ENCODE measurements around the gene TMEM238.
A peak's percentile ranks its signal among the peaks of the same experiment; 100 is the strongest.

Gene TMEM238

DNA sequence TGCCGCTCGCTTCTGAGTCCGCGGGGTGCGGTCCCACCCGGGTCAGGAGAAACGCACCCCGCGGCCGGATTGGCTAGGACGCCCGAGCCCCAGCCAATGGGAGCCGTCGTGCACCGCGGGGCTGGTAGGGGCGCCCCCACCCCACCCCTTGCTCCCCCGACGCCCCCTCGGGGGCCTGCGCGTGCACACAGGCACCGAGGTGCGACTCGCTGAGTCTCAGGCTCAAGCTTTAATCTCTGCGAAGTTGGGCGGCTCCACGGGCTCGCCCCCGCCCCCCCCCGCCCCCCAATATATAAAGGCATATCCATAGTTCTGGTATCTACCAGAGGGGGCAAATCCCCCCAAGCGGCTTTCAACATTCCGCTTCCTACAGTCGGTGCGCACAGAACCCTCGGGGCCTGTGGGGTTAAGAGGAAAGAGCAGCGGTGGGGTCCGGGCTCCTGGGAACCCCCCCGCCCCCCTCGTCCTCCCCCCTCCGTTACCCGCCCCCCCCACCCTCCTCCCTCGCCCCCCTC is 29.3 kb downstream of the TMEM238 start, which contains the start of gene COX6B2:
COX6B2 (minus strand) TSS at position 22 of the 515 bp plus-strand sequence. CDS start 198 bp downstream, outside the sequence.
- DNase-seq = no peak

DNA sequence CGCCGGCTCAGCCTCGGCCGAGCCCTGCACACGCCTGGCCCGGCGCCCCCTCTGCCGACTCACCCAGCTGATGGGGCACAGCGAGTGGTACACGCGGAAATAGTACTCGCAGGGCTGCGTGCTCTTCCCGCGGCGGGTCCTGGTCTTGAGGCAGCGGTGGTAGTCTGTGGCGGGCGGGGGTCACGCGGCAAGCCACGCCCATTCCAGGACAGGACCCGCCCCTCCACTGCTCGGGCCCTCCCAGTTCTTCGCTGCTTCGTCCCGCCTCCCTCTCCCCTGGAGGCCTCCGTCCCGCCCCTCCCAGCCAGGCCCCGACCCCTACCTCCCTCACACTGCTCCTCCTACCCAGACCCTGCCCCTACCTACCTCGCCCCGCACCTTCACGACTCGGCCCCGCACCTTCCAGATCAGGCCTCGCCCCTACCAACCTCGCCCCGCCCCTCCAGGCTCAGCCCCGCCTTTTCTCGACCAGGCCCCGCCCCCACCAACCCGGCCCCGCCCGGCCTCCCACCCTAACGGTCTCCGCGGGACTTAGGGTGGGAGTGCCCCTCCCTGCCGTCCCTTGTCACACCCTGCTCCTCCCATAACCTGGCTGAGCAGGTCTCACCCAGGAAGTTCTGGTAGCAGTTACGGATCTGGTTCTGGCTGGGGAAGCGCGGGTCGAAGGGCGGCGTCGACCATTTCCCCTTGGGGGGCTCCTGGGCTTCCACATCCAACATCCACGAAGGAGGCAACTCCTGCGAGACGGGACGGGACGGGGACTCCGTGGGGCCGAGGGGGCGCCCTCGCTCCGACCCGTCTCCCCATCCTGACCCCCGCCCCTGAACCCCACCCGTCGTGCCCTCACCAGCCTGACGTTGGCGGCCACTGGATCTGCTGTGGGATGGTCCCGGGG is 30.0 kb downstream of the TMEM238 start:
- DNase-seq = peak; percentile 80

DNA sequence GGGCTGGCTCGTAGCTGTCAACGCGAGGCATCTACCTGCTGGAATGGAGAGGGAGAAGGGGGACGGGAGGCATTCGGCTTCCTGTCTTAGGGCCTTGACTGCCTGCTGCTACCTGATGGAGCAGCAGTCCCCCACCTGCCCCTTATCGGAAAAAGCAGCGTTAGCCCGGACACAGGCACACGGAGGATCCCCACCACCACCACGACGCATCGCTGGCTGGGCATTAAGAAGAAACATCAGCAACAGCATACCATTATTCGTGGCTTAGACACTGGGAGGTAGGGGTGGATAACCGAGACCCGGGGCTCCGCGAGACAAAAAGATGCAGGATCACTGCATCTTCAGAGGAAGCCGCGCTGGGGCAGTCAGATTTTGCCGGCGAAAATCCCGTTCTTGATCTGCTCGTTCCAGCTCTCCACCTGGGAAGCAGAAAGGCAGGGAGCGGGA is 30.7 kb downstream of the TMEM238 start:
- no peak for DNase-seq

DNA sequence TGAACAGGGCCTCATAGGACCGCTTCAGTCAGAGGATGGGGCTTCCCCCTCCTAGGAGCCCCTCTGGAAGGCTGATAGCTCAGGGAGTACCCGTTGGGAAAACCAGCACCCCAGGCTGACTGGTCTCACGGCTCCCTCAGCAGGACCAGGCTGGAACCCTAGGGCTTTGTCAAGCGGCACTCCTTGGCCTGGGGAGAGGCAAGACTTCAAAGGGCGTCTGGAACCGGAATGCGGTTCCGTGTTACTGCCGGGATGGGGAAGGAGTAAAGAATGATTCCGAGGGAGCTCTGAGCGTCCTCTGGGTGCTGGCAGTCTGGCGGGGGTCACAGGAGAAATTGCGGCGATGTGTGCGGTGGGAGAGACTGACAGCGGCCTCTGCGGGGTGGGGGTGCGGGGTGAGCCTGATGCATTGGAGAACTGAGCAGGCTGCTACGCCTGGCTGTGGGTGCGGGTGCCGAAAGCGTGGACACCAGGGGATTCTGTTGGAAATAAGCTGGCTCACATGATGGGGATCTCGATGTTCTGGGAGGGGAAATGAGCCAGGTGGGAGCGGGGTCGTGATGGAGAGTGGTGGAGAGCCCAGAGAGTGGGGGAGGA is 31.4 kb downstream of the TMEM238 start:
- no peak for DNase-seq

DNA sequence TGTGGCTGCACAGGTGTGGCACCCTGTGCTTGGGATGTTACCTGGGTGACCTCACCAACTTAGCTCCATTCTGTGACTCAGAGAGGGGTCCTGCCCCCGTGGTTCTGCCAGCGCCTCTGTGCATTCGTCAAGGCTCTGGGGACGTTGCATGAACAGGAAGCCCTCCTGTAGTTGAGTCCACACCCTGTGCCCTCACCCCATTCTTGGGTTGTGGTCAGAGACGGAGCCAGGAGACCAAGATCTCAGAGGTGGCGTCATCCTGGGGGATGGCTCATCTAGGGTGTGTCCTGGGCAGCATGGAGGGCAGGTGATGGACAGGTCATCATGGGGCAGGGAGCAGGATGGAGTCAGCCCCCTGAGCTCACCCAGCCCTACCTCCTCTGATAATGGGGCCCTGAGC is 32.1 kb downstream of the TMEM238 start:
- DNase-seq = no peak

DNA sequence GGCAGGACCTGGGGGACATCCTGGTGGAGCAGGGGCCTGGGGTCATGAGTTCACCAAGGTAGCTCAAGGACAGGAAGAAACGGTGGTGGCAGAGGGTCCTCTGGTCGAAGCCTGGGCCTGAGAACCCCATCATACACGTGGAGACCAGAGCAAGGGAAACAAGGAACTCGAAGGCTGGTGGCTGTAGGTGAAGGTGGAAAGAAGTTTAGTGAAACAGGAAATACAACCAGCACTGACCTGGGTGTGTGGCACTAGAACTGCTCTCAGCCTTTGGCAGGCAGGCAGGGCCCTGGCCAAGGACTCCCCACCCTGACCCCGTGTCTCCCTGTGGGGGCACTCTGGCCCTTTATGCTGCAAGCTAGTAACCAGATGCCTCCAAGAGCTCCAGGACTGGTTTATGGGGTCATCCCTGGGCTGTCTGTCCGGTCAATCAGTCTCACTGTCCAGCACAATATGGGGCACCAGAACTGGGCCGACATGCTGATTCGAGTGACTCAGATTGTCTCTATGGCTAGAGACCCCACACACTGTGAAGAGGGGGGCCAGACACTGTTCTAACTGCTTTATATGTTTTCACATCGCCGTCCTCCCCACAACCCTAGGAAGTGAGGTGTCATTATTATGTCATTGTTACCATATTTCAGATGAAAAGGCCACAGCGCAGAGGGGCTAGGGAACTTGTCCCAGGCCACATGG is 33.3 kb downstream of the TMEM238 start:
- no peak for DNase-seq

DNA sequence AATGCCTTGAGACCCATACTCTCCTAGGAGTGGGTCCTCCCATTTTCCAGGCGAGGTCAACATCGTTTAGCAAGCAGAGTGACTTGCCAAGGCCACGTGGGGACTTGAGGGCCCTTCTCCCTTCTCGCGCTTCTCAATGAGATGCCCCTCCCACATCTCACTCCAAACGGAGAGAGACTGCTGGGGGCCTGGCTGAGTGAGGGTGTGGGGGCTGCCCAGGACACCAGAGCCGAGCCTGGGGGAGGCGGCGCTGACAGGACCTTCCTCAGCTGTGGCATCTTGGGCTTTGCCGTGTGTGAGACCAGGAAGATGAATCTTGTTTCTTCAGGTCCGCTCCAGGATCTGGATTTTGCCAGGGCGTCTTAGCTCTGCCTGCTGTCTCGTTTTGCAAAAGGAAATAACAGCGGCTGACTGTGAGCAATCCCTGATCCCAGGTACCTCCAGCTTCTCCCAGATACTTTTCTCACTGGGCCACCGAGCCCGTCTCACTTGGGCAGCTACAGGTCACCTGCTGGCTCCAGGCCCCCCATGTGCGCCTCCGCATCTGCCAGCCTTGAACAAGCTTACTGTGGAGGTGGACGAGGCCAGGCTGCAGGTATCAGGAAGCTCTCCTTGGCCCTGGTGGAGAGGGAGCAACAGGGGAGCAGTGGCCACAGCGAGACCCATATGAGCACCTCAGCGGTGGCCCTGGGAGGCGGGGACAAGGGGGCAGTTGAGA is 35.6 kb downstream of the TMEM238 start:
- no peak for DNase-seq

DNA sequence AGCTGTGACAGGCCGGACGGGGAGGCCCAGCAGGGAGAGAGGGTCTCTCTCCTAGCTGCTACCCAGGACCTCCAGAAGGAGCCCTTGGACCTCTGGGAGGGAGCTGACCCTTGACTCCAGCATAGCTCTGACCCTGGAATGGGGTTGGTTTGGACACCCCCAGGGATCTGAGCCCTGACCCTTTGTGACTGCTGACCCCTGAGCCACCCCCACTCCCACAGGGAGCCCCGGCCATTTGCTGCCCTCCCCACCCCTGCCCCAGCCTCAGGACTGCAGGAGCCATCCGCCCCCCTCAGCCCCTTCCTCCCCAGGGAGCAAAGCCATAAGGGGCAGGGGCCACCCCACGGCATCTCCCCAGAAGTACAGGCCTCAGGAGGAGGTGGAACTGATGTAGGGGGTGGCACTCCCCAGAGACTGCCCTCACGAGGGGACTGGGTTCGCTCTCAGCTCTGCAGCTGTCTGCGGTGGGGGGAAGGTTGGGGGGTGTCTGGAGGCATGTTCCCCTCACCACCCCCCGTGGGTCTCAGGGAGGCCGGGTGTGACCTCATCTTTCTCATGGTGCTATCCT is 36.6 kb downstream of the TMEM238 start:
- DNase-seq = no peak

DNA sequence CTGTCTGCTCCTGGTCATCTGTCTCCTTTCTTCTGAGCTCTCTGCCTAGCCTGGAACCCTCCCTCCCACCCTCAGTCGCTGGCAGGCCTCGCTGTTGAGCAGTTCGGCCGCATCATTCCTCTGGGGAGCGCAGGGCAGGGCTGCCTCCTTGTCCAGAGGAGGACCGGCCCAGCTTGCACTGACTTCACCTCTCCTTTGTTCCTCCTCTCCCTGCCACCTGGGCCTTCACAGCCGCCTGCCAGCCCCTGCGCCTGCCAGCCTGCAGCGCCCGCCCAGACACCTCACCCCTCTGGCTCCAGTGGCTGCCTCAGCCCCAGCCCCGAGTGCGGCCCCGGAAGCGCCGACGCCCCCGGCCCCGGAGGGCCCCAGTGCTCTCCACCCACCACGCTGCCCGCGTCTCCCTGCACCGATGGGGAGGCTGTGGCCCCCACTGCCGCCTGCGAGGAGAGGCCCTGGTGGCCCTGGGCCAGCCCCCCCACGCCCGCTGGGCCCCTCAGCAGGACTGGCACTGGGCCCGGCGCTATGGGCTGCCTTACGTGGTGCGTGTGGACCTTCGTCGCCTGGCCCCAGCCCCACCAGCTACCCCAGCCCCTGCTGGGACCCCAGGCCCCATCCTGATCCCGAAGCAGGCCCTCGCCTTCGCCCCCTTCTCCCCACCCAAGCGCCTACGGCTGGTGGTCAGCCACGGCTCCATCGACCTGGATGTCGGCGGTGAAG is 37.2 kb downstream of the TMEM238 start:
- DNase-seq = no peak

DNA sequence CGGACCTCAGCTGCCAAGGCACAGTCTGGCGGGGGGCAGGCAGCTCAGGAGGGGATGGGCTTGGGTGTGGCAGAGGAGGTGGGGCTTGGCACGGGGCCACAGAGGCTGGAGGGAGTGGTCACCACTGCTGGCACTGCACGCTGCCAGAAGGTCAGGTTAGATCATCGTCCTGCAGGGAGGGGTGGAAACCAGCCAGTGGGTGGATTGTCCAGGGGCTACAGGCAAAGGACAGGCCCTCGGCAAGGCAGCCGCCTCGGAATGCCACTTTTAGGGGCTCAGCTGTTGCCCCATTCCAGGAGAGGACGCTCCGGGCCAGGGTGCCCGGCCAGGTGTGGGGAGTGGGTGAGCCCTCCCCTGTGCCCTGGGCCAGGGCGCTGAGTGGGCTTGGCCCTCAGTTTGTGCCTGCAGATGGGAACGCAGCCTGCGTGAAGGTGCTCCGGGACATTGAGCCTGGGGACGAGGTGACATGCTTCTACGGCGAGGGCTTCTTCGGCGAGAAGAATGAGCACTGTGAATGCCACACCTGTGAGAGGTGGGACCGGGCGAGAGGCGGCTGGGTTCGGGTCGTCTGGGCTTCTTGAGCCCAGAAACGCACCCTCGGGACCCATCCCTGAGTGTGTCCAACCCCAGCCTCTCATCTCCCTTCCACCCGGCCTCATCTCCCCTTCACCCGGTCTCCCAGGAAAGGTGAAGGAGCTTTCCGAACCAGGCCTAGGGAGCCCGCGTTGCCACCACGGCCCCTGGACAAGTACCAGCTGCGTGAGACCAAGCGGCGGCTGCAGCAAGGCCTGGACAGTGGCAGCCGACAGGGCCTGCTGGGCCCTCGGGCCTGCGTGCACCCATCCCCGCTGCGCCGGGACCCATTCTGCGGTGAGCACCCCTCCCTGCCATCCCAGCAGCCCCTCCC is 38.0 kb downstream of the TMEM238 start:
- DNase-seq = no peak

DNA sequence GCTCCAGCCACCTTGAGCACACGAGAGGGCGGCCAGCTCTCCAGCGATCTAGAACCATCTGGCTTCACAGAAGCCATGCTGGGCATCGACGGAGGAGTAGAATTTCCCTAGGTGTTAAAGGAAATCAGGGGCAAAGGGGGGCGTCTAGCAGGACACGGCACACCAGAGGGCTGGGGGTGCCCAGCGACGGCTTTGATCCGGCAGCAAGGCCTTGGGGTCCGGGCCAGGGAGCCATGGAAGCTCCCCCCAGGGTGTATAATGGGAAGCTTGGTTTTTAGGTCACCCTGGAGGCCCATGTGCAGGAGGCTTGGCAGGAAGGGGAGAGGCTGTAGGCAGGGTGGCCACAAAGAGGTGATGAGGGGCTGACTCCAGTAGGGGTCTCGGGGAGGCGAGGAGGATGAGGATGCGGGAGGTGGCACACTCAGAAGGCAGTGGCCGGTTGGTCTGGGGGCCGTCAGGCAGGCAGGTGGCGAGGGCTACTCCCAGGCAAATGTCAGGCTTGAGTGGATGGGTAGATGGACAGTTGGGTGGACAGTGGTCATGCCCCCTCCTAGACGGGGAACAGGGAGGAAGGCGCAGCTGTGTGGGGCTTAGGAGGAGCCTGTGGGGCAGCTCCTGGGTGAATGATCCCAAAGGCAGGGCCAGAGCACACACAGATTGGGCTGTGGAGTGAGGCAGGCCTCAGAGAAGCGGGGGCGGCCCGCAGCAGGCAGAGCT is 38.8 kb downstream of the TMEM238 start:
- DNase-seq = no peak

DNA sequence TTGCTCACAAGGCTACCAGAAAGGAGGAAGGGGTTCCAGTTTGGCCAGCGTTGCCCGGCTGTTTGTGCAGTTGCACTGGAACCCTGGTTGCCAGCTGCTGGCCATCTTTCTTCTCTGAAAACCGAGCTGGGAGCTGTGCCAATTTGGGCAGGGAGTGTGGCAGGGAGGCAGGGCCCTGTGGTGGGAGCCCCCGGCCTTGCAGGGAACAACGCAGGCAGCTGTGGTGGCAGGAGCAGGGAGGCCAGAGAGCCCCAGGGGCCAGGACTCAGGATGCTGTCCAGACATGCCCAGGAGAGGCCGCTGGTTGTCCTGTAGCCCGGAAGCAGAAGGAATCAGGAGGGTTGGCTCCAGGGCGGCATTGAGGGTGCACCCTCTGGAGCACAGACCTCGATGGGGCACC is 39.6 kb downstream of the TMEM238 start:
- DNase-seq = no peak

DNA sequence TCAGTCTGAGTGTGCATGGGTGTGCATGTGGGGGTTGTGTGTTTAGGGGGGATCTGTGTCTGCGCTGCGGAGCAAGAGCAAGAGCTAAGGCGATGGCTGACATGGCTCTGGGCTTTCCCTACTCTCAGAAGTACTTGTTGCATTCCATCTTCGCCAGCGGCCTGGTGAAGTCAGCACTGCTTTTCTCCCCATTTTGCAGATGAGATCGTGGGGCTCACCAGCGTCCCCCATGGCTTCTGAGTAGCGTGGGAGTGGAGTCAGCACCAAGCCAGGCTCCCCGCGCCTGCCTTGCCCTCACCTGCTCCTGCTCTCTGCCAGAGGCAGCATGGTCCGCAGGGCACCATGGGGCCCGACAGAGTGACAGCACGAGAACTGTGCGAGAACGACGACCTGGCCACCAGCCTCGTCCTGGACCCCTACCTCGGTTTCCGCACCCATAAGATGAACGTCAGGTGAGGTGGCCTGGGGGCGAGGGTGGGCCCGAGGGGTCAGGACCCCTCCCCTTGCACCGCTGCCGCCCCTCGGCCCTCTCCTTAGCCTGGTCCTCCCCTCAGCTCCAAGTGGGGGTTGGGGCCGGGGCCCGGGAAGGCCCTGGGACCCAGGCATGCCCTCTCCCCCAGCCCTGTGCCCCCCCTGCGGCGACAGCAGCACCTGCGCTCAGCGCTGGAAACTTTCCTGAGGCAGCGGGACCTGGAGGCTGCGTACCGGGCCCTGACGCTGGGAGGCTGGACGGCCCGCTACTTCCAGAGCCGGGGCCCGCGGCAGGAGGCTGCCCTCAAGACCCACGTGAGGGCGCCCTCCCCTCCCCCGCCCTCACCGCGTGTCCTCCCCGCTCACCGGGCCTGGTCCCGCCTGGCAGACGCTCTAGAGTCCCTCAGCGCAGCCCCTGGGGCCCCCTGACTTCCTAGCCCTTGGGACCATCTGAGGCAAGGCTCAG is 42.2 kb downstream of the TMEM238 start:
- no peak for DNase-seq

DNA sequence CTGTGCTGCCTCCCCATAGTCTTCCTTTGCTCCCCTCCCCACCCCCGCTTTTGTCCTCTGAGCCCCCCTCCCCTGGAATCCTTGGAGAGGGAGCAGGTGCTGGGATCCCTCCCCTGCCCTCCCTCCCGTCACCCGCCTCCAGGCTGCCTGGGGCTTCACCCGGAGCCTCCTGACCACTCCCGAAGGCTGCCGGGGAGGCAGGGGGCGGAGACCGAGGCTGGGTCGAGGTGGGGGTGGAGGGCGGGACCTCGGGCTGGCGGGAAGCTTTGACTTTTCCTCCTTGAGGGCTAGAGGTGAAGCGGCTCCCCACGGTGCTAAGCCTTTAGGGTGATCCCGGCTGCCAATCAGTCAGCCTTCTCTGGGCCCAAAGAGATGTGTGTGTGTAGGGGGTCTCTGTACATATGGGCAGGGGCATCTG is 42.9 kb downstream of the TMEM238 start:
- peak; percentile 84 for DNase-seq

DNA sequence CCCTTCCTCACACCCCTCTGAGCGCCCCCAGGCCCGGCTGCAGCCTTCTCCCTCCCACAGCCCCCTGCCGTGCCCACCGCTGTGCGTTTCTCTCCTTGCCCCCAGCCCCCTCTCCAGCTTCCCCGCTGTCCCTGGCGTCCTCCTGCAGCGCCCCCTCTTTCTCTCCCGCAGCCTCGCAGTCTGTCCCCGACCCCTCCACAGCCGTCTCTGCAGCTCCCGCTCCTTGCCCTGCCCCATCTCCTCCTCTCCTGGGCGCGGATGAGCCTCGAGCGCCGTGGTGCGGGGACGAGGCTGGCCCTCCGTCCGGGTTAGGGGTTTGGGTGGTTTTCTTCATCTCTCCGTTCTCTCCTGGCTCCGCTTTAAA is 43.3 kb downstream of the TMEM238 start:
- DNase-seq = peak; percentile 46

DNA sequence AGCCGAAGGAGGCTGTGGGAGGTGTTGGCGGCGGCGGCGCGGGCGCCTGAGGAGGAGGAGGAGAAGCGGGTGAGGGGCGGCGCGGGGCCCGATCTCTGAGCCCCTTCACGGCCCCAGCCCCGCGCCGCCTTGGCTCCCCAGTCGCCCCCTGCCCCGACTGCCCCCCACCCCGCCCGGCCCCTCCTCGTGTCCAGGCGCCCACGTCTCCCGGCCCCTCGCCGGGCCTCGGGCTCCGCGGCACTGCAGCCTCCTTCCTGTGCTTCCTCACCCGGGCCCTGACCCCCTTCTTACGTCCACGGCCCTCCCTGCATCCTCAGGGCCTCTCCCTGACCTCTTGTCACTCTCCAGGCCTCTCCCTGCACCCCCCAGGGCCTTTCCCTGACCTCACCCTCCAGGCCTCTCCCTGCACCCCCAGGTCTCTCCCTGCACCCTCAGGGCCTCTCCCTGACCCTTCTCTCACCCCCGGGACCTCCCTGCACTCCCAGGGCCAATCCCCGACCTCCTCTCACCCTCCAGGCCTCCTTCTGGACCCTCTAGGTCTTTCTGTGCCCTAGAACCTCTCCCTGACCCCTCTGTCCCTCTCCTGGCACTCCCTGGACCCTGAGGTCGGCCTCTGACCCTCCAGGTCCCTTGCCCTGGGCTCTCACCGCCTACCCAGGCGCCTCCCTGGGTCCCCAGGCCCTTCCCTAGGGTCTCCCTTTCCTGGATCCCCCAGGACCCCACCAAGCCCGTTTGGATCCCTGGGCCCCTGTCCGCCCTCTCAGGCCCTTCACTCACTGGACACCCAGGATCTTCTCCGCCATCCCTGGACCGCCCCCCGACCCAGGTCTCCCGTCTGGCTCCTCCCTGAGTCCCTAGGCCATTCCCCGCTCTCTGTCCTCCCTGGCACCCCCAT is 44.0 kb downstream of the TMEM238 start:
- DNase-seq = peak; percentile 45

DNA sequence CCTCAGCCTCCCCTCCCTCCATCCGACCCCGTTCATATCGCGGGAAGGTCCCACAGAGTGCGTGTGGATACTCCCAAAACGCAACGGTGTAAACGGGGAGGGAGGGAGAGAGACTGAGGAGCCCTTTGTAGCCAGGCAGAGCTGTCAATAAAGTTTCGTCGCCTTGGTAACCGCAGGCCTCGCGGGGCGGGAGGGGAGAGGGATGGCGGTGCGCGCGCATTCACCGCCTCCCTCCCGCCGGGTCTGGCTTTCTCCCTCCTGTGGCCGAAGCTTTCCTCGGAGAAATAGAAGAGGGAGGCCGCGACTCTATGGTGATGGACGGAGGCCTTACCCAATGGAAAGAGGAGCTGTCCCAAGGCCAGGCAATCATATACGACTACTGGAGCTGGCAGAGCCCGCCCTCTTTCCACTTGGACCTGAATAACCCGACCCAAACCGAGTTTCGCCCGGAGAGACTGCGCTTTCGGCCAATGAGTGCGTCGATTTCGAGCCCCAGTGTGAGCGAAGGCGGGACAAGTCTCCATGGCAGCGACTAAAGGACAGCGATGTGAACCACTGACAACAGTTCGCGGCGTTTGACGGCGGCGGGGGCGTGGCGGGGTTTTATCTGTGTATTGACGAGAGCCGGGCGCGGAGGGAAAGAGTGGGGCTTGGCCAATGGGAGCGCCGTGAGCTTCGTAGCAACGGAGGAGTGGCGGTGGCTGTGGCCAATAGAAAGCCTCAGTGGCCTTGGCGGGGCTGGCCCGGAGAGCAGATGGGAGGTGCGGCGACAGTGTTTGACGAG is 44.8 kb downstream of the TMEM238 start, which contains the start of gene KMT5C:
KMT5C (plus strand) TSS at position 772 of the 784 bp plus-strand sequence. CDS start 2,061 bp downstream, outside the sequence.
- peak; percentile 100 for DNase-seq
